A549 (cell line): ENCODE results near the gene FAM221B. TPM values are rescaled to one million over a fixed set of nuclear protein-coding genes. Genes with fewer than 3 reads are reported as not detected.
A peak's percentile ranks its signal among the peaks of the same experiment; 100 is the strongest.

Experiments
- ATAC-seq, 2 experiments: fragments of 200-7000 bp in 1 of 2; fragments of >200 bp in 1 of 2; cut with Nextera tagmentation in 1 of 2; cut with Tn5 transposase in 1 of 2; 3 replicates each; pipeline versions ENCODE4 v1.8.0 to v1.9.1; 2018 to 2020; ENCODE audit warnings: mild to moderate bottlenecking in 1 of 2, moderate library complexity in 1 of 2
- CTCF ChIA-PET: fragments of 300-600 bp; sonication (Branson Sonifier 250); formaldehyde crosslinking; extraction: SDS; loops from one replicate; lab custom pipeline; 2021; ENCODE audit warnings: antibody characterized with exemption, inconsistent platforms; lab: Yijun Ruan, JAX
- POLR2A ChIA-PET: fragments of 350-600 bp; formaldehyde crosslinking; extraction: SDS; loops from one replicate; lab custom pipeline; 2021; ENCODE audit warnings: antibody characterized with exemption, inconsistent platforms; lab: Yijun Ruan, JAX
- DNase-seq, 2 experiments: peaks; one replicate each; pipeline versions ENCODE4 v3.0.0 to v3.0.0-alpha.2; 2011 to 2016; ENCODE audit warnings: low read depth in 1 of 2, low spot score in 1 of 2
- FAIRE-seq: peaks from 2 replicates; lab custom pipeline; 2011; peaks lifted over from hg19 to GRCh38; lab: Jason Lieb, UNC
- H3K27ac ChIP-seq, 2 experiments: fragments of >200 bp; sonication (Bioruptor Twin); formaldehyde crosslinking; 3 replicates each; pipeline ENCODE4 v1.5.1; 2016 to 2017
- H3K4me1 ChIP-seq: fragments of >200 bp; sonication (Bioruptor Twin); formaldehyde crosslinking; 3 replicates; pipeline ENCODE4 v1.6.1; 2016
- H3K4me2 ChIP-seq: fragments of >200 bp; sonication (Bioruptor Twin); formaldehyde crosslinking; 3 replicates; pipeline ENCODE4 v1.6.1; 2016
- H3K4me3 ChIP-seq: fragments of >200 bp; sonication (Bioruptor Twin); formaldehyde crosslinking; 3 replicates; pipeline ENCODE4 v1.5.1; 2016
- H3K9me3 ChIP-seq: fragments of >200 bp; sonication (Bioruptor Twin); formaldehyde crosslinking; 3 replicates; pipeline ENCODE4 v1.6.1; 2016
- CHD2 ChIP-seq: fragments of 150-350 bp; IDR thresholded peaks from 2 replicates; pipeline ENCODE4 v1.6.1; 2014; ENCODE audit warnings: low read length; ENCODE audit not compliant: partially characterized antibody
- CHD4 ChIP-seq: fragments of 200-600 bp; sonication (generic); IDR thresholded peaks from 2 replicates; pipeline ENCODE4 v1.6.1; 2016; ENCODE audit warnings: antibody characterized with exemption, mild to moderate bottlenecking, borderline replicate concordance
- EHF ChIP-seq: fragments of 250-450 bp; sonication (Bioruptor Pico); IDR thresholded peaks from 2 replicates; pipeline ENCODE4 v1.5.0; 2020; ENCODE audit warnings: mild to moderate bottlenecking
- FOSB ChIP-seq: fragments of 250-450 bp; sonication (Bioruptor Pico); IDR thresholded peaks from 2 replicates; pipeline ENCODE4 v1.5.0; 2020; ENCODE audit warnings: mild to moderate bottlenecking, moderate library complexity
- GATA3 ChIP-seq: IDR thresholded peaks from 2 replicates; pipeline ENCODE4 v1.6.1; 2012; ENCODE audit warnings: borderline replicate concordance
- HOXA7 ChIP-seq: fragments of 250-450 bp; sonication (Bioruptor Pico); IDR thresholded peaks from 2 replicates; pipeline ENCODE4 v1.5.0; 2020; ENCODE audit warnings: mild to moderate bottlenecking, moderate library complexity
- HOXB13 ChIP-seq: fragments of 250-450 bp; sonication (Bioruptor Pico); IDR thresholded peaks from 2 replicates; pipeline ENCODE4 v1.5.0; 2020; ENCODE audit warnings: low read depth, mild to moderate bottlenecking, moderate library complexity
- JUNB ChIP-seq: fragments of >200 bp; sonication (Bioruptor Twin); formaldehyde crosslinking; IDR thresholded peaks from 2 replicates; pipeline ENCODE4 v1.6.1; 2016
- MAZ ChIP-seq: fragments of 150-350 bp; IDR thresholded peaks from 2 replicates; pipeline ENCODE4 v1.6.1; 2014; ENCODE audit warnings: antibody characterized with exemption, low read depth, low read length, borderline replicate concordance
- POLR2A ChIP-seq: IDR thresholded peaks from 2 replicates; pipeline ENCODE4 v1.6.1; 2012; ENCODE audit warnings: mild to moderate bottlenecking, low read length
- RARB ChIP-seq: fragments of 250-450 bp; sonication (Bioruptor Pico); IDR thresholded peaks from 2 replicates; pipeline ENCODE4 v1.8.0; 2021; ENCODE audit warnings: mild to moderate bottlenecking, moderate library complexity
- RCOR1 ChIP-seq: fragments of 150-350 bp; IDR thresholded peaks from 2 replicates; pipeline ENCODE4 v1.6.1; 2014; ENCODE audit warnings: antibody characterized with exemption, low read length, low read depth
- SMC3 ChIP-seq: fragments of >200 bp; sonication (Bioruptor Twin); formaldehyde crosslinking; IDR thresholded peaks from 3 replicates; pipeline ENCODE4 v1.6.1; 2018; ENCODE audit warnings: inconsistent platforms
- TP53 ChIP-seq: fragments of 250-450 bp; sonication (Bioruptor Pico); IDR thresholded peaks from 2 replicates; pipeline ENCODE4 v1.5.0; 2021; ENCODE audit warnings: mild to moderate bottlenecking, moderate library complexity
- ZC3H11A ChIP-seq: fragments of 450-650 bp; IDR thresholded peaks from 2 replicates; pipeline ENCODE4 v1.6.1; 2014; ENCODE audit warnings: antibody characterized with exemption, mild to moderate bottlenecking
- WGBS: methylation state at CpG from one replicate; pipeline ENCODE4 v1.1.6; 2017; ENCODE audit errors: missing lambda C conversion rate; 5-methylcytosine and 5-hydroxymethylcytosine counted together
- polyA plus RNA-seq, 4 experiments: library from polyadenylated mRNA; depleted of rRNA in 3 of 4; stranded (reverse); fragments of >200 nt; fragmentation: RNase III in 1 of 4; extraction: RNeasy Plus Mini Kit Qiagen cat#74134 plus additional on column Dnase treatment in 1 of 4; gene quantifications; 2 replicates in 3 of 4; 3 replicates in 1 of 4; pipeline ENCODE4 v1.2.3, GENCODE V29; 2011 to 2017
- TF ChIP-seq, protein P1 (sequence below): fragments of 250-450 bp; sonication (Bioruptor Pico); IDR thresholded peaks from 2 replicates; pipeline ENCODE4 v1.5.0; 2020; ENCODE audit warnings: low read depth, mild to moderate bottlenecking, moderate library complexity
- TF ChIP-seq, protein P2 (sequence below): fragments of >200 bp; sonication (Bioruptor Twin); formaldehyde crosslinking; IDR thresholded peaks from 3 replicates; pipeline ENCODE4 v1.5.1; 2016
- TF ChIP-seq, protein P3 (sequence below): IDR thresholded peaks from 2 replicates; pipeline ENCODE4 v1.6.1; 2012; ENCODE audit warnings: low read depth, borderline replicate concordance
- TF ChIP-seq, protein P4 (sequence below): IDR thresholded peaks from 2 replicates; pipeline ENCODE4 v1.6.1; 2012
- TF ChIP-seq, protein P5 (sequence below): fragments of 200-600 bp; sonication (generic); IDR thresholded peaks from 2 replicates; pipeline ENCODE4 v1.6.1; 2016; ENCODE audit warnings: antibody characterized with exemption, mild to moderate bottlenecking, moderate library complexity
- TF ChIP-seq, protein P6 (sequence below): fragments of 450-650 bp; IDR thresholded peaks from 2 replicates; pipeline ENCODE4 v1.6.1; 2014; ENCODE audit warnings: antibody characterized with exemption

The FAM221B gene
- polyA plus RNA-seq, 2 of the 4 experiments (the other 2 are of a cell fraction), result not detected

DNA sequence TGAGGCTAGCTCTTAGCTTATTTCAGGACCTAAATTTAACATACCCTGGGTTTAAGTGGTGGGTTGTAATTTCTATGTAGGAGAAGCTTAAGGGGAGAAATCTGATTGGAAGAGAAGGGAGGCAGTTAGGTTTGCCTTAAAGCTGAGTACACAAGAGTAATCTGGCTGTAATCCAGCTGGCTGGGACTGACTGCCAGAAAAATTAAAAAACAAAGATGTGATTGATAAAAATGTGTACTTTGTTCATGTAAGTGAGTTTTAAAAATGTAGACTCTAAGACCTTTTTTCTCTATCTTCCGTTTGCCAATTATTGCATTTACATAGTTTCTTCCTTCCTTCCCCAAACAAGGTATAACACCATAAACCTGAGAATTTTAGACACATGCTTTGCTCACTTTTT, 57.0 kb downstream of the FAM221B start (continued):
- TF ChIP-seq CHD2, result no peak
- no peak for TF ChIP-seq EHF (CRISPR knock-in tag)
- TF ChIP-seq POLR2A, result no peak
- no peak for TF ChIP-seq SMC3
- TF ChIP-seq, protein P1, sequence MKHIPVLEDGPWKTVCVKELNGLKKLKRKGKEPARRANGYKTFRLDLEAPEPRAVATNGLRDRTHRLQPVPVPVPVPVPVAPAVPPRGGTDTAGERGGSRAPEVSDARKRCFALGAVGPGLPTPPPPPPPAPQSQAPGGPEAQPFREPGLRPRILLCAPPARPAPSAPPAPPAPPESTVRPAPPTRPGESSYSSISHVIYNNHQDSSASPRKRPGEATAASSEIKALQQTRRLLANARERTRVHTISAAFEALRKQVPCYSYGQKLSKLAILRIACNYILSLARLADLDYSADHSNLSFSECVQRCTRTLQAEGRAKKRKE, result no peak

DNA sequence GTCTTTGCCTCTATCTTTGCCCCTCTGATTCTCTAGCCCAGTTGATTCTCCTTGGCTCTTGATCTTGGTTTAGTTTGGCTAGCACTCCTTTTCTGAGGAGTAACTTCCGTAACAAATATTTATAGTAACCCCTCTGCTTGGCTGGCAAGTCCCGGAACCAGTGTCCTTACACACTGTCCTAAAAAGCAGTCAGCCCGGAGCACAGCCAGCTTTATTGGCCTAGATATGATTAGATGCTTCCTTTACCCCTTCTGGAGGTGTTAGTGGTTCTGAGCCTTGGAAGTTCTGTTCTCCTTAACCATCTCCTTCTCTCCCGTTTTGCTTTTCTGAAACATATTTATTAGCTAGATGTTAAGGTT, 57.5 kb downstream of the FAM221B start:
- Histone ChIP-seq H3K4me2 (peak overlapping the region; percentile 61), H3K27ac (no peak overlapping the region), H3K9me3 (no peaks in the 10 kb centered on the region), H3K4me3 (no peak overlapping the region), H3K4me1 (peaks cover 23% of the 10 kb centered on the region)
- FAIRE-seq (peak; percentile 36), ATAC-seq (peak in 1 of 2 experiments; percentile 55; a peak in 3 of 6 replicates), DNase-seq (no peak)
- CTCF ChIA-PET, result interaction anchor here (0.8 to 13.6 kb wide), 7 partner anchors 15 to 121 kb away, joined by 3 to 122 read pairs (median 6); partner anchors contain the start of gene SPAG8
- TF ChIP-seq, protein P2, sequence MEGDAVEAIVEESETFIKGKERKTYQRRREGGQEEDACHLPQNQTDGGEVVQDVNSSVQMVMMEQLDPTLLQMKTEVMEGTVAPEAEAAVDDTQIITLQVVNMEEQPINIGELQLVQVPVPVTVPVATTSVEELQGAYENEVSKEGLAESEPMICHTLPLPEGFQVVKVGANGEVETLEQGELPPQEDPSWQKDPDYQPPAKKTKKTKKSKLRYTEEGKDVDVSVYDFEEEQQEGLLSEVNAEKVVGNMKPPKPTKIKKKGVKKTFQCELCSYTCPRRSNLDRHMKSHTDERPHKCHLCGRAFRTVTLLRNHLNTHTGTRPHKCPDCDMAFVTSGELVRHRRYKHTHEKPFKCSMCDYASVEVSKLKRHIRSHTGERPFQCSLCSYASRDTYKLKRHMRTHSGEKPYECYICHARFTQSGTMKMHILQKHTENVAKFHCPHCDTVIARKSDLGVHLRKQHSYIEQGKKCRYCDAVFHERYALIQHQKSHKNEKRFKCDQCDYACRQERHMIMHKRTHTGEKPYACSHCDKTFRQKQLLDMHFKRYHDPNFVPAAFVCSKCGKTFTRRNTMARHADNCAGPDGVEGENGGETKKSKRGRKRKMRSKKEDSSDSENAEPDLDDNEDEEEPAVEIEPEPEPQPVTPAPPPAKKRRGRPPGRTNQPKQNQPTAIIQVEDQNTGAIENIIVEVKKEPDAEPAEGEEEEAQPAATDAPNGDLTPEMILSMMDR, result no peak
- TF ChIP-seq RARB (CRISPR knock-in tag) (no peak), CHD4 (no peak), MAZ (no peak), HOXB13 (CRISPR knock-in tag) (no peak), JUNB (no peak), FOSB (CRISPR knock-in tag) (no peak), SMC3 (no peak), ZC3H11A (no peak), POLR2A (no peak), RCOR1 (no peak), GATA3 (no peak), HOXA7 (CRISPR knock-in tag) (no peak), TP53 (no peak)
- TF ChIP-seq, protein P3, sequence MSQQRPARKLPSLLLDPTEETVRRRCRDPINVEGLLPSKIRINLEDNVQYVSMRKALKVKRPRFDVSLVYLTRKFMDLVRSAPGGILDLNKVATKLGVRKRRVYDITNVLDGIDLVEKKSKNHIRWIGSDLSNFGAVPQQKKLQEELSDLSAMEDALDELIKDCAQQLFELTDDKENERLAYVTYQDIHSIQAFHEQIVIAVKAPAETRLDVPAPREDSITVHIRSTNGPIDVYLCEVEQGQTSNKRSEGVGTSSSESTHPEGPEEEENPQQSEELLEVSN, result no peak
- TF ChIP-seq, protein P4, sequence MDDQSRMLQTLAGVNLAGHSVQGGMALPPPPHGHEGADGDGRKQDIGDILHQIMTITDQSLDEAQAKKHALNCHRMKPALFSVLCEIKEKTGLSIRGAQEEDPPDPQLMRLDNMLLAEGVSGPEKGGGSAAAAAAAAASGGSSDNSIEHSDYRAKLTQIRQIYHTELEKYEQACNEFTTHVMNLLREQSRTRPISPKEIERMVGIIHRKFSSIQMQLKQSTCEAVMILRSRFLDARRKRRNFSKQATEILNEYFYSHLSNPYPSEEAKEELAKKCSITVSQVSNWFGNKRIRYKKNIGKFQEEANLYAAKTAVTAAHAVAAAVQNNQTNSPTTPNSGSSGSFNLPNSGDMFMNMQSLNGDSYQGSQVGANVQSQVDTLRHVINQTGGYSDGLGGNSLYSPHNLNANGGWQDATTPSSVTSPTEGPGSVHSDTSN, result no peak
- TF ChIP-seq, protein P5, sequence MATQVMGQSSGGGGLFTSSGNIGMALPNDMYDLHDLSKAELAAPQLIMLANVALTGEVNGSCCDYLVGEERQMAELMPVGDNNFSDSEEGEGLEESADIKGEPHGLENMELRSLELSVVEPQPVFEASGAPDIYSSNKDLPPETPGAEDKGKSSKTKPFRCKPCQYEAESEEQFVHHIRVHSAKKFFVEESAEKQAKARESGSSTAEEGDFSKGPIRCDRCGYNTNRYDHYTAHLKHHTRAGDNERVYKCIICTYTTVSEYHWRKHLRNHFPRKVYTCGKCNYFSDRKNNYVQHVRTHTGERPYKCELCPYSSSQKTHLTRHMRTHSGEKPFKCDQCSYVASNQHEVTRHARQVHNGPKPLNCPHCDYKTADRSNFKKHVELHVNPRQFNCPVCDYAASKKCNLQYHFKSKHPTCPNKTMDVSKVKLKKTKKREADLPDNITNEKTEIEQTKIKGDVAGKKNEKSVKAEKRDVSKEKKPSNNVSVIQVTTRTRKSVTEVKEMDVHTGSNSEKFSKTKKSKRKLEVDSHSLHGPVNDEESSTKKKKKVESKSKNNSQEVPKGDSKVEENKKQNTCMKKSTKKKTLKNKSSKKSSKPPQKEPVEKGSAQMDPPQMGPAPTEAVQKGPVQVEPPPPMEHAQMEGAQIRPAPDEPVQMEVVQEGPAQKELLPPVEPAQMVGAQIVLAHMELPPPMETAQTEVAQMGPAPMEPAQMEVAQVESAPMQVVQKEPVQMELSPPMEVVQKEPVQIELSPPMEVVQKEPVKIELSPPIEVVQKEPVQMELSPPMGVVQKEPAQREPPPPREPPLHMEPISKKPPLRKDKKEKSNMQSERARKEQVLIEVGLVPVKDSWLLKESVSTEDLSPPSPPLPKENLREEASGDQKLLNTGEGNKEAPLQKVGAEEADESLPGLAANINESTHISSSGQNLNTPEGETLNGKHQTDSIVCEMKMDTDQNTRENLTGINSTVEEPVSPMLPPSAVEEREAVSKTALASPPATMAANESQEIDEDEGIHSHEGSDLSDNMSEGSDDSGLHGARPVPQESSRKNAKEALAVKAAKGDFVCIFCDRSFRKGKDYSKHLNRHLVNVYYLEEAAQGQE, result no peak
- TF ChIP-seq, protein P6, sequence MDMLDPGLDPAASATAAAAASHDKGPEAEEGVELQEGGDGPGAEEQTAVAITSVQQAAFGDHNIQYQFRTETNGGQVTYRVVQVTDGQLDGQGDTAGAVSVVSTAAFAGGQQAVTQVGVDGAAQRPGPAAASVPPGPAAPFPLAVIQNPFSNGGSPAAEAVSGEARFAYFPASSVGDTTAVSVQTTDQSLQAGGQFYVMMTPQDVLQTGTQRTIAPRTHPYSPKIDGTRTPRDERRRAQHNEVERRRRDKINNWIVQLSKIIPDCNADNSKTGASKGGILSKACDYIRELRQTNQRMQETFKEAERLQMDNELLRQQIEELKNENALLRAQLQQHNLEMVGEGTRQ, result no peak
- POLR2A ChIA-PET, result interaction anchor here (0.9 kb wide), 1 partner anchor 14 kb away, joined by 4 read pairs; no protein-coding TSS in a partner anchor
- 42% methylated on average over 4 of the region's 4 CpGs for WGBS
